DND-41 (cell line): Measurements from ENCODE around the gene LCTL.

ENCODE experiments used
- ATAC-seq: fragments of 200-7000 bp; cut with Tn5 transposase; 3 replicates; pipeline ENCODE4 v1.9.1; 2021; ENCODE audit warnings: low read depth; ENCODE audit not compliant: insufficient read depth
- DNase-seq: peaks from one replicate; pipeline ENCODE4 v3.0.0-alpha.2; 2020
- H2AFZ ChIP-seq: 2 replicates; pipeline ENCODE4 v1.6.0; 2012; ENCODE audit warnings: low read depth, low read length
- H3K27ac ChIP-seq: 2 replicates; pipeline ENCODE4 v1.5.1; 2012; ENCODE audit warnings: low read length, inconsistent platforms
- H3K27me3 ChIP-seq: fragments of 200-600 bp; sonication (generic); 2 replicates; pipeline ENCODE4 v1.6.0; 2012; ENCODE audit warnings: low read length, mild to moderate bottlenecking, inconsistent platforms; ENCODE audit not compliant: insufficient read depth, poor library complexity
- H3K36me3 ChIP-seq: 2 replicates; pipeline ENCODE4 v1.5.1; 2012; ENCODE audit warnings: low read length, inconsistent platforms; ENCODE audit not compliant: insufficient read depth
- H3K4me1 ChIP-seq: 2 replicates; pipeline ENCODE4 v1.5.1; 2012; ENCODE audit warnings: mild to moderate bottlenecking, low read length; ENCODE audit not compliant: insufficient read depth
- H3K4me2 ChIP-seq: 2 replicates; pipeline ENCODE4 v1.6.0; 2012; ENCODE audit warnings: mild to moderate bottlenecking, moderate library complexity, low read length, inconsistent platforms; ENCODE audit not compliant: insufficient read depth
- H3K4me3 ChIP-seq, 2 experiments: fragments of 200-600 bp in 1 of 2; shearing (Covaris generic) in 1 of 2; 2 replicates each; pipeline ENCODE4 v1.5.1; 2012 to 2016; ENCODE audit warnings: inconsistent platforms in 2 of 2, low read length in 2 of 2, mild to moderate bottlenecking in 2 of 2, low read depth in 1 of 2, moderate library complexity in 1 of 2
- H3K79me2 ChIP-seq: 2 replicates; pipeline ENCODE4 v1.6.0; 2012; ENCODE audit warnings: low read length, inconsistent platforms; ENCODE audit not compliant: insufficient read depth
- H3K9ac ChIP-seq: 2 replicates; pipeline ENCODE4 v1.6.0; 2012; ENCODE audit warnings: low read depth, mild to moderate bottlenecking, inconsistent platforms, low read length, moderate library complexity
- H3K9me3 ChIP-seq: 2 replicates; pipeline ENCODE4 v1.5.1; 2012; ENCODE audit warnings: low read length, moderate library complexity, mild to moderate bottlenecking, inconsistent platforms; ENCODE audit not compliant: insufficient read depth, severe bottlenecking
- H4K20me1 ChIP-seq: 2 replicates; pipeline ENCODE4 v1.6.0; 2012; ENCODE audit warnings: low read length; ENCODE audit not compliant: insufficient read depth
- EZH2 ChIP-seq: IDR thresholded peaks from 3 replicates; pipeline ENCODE4 v1.6.1; 2012; ENCODE audit warnings: borderline replicate concordance, low read depth, mild to moderate bottlenecking, moderate library complexity, low read length, inconsistent platforms; ENCODE audit not compliant: severe bottlenecking
- TF ChIP-seq, protein P1 (sequence below): IDR thresholded peaks from 2 replicates; pipeline ENCODE4 v1.5.1; 2012; ENCODE audit warnings: borderline replicate concordance, low read length, moderate library complexity, mild to moderate bottlenecking; ENCODE audit not compliant: poor library complexity, severe bottlenecking; ENCODE audit errors: extremely low read depth

Gene LCTL

DNA sequence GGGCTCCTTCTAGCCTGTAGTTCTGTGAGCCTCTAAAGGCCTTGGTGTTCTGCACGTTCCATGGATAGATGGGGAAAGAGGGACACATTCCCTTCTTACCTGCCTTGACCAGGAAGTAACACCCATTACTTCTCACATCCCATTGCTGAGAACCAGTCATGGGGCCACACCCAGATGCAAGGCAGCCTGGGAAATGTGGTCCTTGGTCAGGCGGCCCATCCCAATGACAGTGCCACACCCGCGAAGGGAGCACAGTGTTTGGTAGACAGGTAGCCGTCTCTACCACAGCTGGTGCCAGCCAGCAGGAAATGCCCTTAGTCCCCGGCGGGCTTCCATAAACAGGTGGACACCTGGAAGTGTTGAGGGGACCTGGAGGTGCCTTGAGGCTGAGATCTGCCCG is 23.2 kb upstream of the LCTL start:
- Histone ChIP-seq H3K27ac (no peak overlapping the region), H3K4me3 (no peak overlapping the region), H3K9ac (no peak overlapping the region), H4K20me1 (no peaks in the 10 kb centered on the region), H2AFZ (no peak overlapping the region), H3K36me3 (no peaks in the 10 kb centered on the region), H3K27me3 (no peaks in the 10 kb centered on the region), H3K79me2 (no peaks in the 10 kb centered on the region), H3K4me2 (no peak overlapping the region), H3K4me1 (no peaks in the 10 kb centered on the region), H3K9me3 (no peaks in the 10 kb centered on the region)
- DNase-seq (no peak), ATAC-seq (no peak)
- no peak for TF ChIP-seq EZH2
- TF ChIP-seq, protein P1, sequence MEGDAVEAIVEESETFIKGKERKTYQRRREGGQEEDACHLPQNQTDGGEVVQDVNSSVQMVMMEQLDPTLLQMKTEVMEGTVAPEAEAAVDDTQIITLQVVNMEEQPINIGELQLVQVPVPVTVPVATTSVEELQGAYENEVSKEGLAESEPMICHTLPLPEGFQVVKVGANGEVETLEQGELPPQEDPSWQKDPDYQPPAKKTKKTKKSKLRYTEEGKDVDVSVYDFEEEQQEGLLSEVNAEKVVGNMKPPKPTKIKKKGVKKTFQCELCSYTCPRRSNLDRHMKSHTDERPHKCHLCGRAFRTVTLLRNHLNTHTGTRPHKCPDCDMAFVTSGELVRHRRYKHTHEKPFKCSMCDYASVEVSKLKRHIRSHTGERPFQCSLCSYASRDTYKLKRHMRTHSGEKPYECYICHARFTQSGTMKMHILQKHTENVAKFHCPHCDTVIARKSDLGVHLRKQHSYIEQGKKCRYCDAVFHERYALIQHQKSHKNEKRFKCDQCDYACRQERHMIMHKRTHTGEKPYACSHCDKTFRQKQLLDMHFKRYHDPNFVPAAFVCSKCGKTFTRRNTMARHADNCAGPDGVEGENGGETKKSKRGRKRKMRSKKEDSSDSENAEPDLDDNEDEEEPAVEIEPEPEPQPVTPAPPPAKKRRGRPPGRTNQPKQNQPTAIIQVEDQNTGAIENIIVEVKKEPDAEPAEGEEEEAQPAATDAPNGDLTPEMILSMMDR: no peak

DNA sequence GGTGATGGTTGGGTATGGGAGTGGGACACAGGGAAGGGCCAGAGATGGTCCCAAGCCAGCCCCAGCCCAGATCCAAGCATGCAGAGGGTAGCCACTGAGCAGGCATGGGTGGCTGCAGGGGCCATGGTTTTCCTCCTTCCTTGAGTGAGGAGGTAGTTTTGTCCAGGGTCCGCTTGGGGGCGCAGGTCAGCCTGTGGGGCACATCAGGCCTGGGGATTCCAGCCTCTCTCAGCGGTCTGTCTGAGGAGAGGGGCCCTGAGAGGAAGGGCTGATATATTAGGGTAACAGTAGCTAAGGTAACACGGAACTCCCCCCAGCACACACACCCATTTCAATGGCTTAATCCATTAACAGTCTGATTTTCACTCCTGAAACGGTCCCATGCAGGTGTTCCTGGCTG is 22.7 kb upstream of the LCTL start:
- Histone ChIP-seq H3K27ac (no peak overlapping the region), H3K79me2 (no peaks in the 10 kb centered on the region), H3K9me3 (no peaks in the 10 kb centered on the region), H4K20me1 (no peaks in the 10 kb centered on the region), H3K4me3 (no peak overlapping the region), H3K4me1 (no peaks in the 10 kb centered on the region), H2AFZ (no peak overlapping the region), H3K36me3 (no peaks in the 10 kb centered on the region), H3K9ac (no peak overlapping the region), H3K27me3 (no peaks in the 10 kb centered on the region), H3K4me2 (no peak overlapping the region)
- no peak for TF ChIP-seq EZH2
- TF ChIP-seq, protein P1: no peak
- ATAC-seq: no peak
- no peak for DNase-seq

DNA sequence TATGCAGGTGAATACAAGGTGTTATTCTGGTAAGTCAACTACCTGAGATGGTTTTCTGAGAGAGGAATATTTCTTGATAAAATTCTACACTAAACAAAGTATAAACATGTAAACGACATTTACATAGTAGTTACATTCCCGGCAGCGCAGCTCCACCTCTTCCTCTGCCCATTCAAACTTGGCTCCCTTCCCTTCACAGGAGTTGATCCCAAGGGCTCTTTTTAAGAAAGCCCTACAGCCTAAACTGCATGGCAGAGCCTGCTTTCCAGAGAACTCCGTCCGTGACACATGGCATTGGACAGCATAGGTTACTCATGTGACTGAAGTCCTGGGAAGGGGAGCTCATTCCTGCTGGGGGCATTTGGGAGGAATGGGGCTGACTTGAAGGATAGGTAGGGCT is 22.0 kb upstream of the LCTL start:
- DNase-seq (no peak), ATAC-seq (no peak)
- H3K4me1 ChIP-seq: no peaks in the 10 kb centered on the region
- no peak overlapping the region for H3K9ac ChIP-seq
- H3K27ac ChIP-seq: no peak overlapping the region
- no peaks in the 10 kb centered on the region for H3K9me3 ChIP-seq
- no peaks in the 10 kb centered on the region for H3K79me2 ChIP-seq
- TF ChIP-seq EZH2: no peak
- TF ChIP-seq, protein P1: no peak
- no peaks in the 10 kb centered on the region for H4K20me1 ChIP-seq
- no peak overlapping the region for H3K4me3 ChIP-seq
- H3K4me2 ChIP-seq: no peak overlapping the region
- no peaks in the 10 kb centered on the region for H3K36me3 ChIP-seq
- H2AFZ ChIP-seq: no peak overlapping the region
- no peaks in the 10 kb centered on the region for H3K27me3 ChIP-seq

DNA sequence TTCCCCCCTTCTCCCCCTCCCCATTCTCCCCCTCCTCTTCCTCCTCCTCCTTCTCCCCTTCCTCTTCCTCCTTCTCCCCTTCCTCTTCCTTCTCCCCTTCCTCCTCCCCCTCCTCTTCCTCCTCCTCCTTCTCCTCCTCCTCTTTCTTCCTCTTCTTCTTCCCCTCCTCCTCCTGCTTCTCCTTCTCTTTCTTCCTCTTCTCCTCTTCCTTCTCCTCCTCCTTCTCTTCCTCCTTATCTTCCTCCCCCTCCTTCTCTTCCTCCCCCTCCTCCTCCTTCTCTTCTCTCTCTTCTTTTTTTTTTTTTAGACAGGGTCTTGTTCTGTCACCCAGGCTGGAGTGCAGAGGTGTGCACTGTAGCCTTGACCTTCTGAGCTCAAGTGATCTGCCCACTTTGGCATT is 21.2 kb upstream of the LCTL start:
- no peaks in the 10 kb centered on the region for H3K79me2 ChIP-seq

More for the DNA sequence above, 21.2 kb upstream of the LCTL start:
- Histone ChIP-seq H3K4me1 (no peaks in the 10 kb centered on the region), H3K4me3 (no peak overlapping the region), H3K9ac (no peak overlapping the region), H3K27ac (no peak overlapping the region), H3K36me3 (no peaks in the 10 kb centered on the region), H4K20me1 (no peaks in the 10 kb centered on the region), H3K27me3 (no peaks in the 10 kb centered on the region), H3K4me2 (no peak overlapping the region), H2AFZ (no peak overlapping the region), H3K9me3 (no peaks in the 10 kb centered on the region)
- no peak for TF ChIP-seq EZH2
- TF ChIP-seq, protein P1: no peak
- ATAC-seq (no peak), DNase-seq (no peak)
